ENCODE data around the gene FAM184B.
A peak's percentile ranks its signal among the peaks of the same experiment; 100 is the strongest.

FAM184B gene

GRCh38 chr4:17781300-17782287 is at the start of gene FAM184B:
TSS of gene FAM184B (minus strand) at chr4:17781621. CDS start at chr4:17781299, 322 bp downstream.
- no peak for DNase-seq

GRCh38 chr4:17823871-17824669 is 42.6 kb upstream of the FAM184B start:
- DNase-seq, result no peak

DNA sequence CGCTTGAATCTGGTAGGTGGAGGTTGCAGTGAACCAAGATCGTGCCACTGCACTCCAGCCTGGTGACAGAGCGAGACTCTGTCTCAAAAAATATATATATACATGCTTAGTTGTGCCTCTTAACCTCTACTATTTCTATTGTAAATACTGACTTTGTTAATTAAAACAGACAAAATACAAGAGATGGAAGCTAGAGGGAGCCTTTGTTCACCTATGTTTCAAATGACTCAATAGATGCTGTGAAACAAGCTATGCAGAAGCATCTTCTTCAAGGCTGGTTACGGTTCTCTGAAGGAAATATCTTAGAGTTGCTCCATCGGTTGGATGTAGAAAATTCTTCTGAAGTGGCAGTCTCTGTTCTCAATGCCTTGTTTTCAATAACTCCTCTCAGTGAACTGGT is 35.6 kb upstream of the FAM184B start:
- peak; percentile 44 for DNase-seq

- no peak for DNase-seq
Measured at GRCh38 chr4:17816142-17816541, 34.7 kb upstream of the FAM184B start.

DNA sequence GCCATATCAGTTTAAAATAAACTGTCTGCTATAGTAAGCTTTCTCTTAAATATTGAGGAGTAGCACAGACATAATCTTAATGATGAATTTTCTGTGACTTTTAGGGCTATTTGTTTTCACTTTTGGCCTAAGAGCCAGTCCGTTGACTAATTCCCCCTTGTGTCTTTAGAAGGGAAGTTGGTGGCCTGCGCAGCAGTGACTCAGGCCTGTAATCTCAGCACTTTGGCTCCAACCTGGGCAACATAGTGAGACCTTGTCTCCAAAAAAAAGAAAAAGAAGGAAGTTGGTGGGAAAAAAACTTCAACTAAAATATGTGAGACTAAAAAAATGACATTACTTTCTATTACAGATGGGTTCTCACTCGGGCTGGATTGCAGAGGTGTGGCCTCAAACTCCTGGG is 32.7 kb upstream of the FAM184B start:
- no peak for DNase-seq

GRCh38 chr4:17812801-17813200 is 31.4 kb upstream of the FAM184B start:
- DNase-seq, result no peak

- DNase-seq, result no peak
Measured at GRCh38 chr4:17812125-17812524, 30.7 kb upstream of the FAM184B start.

- DNase-seq, result peak; percentile 40
Measured at GRCh38 chr4:17811078-17811603, 29.7 kb upstream of the FAM184B start.

DNA sequence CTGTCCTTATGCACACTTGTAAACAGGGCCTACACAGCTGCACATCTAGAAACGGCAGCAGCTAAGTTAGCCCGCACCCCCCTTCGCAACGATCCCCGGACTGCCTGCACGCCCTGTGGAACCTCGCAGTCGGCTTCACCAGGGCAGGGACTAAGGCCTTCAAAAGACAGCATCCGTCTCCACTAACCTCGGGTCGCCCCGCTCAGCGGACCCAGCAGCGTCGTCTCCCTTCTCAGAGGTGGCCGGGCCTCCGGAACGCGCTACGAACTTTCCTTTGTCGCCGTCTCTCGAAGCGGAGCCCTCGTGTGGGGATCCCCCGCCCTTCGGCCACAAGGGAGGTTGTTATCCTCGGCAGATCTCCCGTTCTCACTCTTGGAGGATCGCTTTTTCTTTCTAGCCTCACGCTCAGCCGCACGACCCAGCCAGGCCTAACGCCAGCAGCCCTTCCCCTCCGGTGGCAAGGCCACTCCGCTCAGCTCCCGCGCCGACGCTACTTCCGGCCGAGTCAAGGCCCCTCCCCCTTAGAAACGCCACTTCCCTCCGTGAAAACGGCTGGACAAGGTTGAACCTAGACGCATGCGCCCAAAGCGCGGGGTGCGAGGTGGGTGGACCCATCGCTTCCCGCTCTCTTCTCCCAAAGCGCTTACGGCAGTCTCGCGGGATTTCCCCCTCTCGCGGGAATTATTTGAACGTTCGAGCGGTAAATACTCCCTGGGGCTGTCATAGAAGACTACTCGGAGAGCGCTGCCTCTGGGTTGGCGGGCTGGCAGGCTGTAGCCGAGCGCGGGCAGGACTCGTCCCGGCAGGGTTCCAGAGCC is 29.0 kb upstream of the FAM184B start, which contains the start of the genes DCAF16 and NCAPG:
Gene DCAF16, minus strand, starts transcription at position 498 of the 818 bp plus-strand sequence. CDS start 6,616 bp downstream, outside the sequence.
Gene NCAPG, plus strand, starts transcription at position 720 of the 818 bp plus-strand sequence. CDS start 99 bp downstream, outside the sequence.
- peak; percentile 100 for DNase-seq

- no peak for DNase-seq
Measured at GRCh38 chr4:17809667-17810066, 28.2 kb upstream of the FAM184B start.

DNA sequence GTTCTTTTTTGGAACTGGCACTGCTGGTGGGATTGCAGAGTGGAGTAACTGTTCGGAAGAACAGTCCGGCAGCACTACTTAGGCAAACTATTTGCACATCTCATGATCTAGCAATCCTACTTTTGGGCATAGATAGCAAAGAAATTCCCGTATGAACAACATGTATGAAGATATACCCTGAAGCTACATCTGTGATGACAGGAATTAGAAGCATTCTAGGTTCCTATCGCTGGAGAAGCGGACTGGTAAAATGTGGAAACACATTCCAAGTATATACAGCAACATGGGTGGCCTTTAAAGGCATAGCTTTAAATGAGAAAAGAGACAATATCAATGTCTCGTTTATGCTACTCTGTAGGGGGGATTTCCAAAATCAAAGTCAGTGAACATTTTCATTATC is 26.0 kb upstream of the FAM184B start:
- DNase-seq, result no peak

DNA sequence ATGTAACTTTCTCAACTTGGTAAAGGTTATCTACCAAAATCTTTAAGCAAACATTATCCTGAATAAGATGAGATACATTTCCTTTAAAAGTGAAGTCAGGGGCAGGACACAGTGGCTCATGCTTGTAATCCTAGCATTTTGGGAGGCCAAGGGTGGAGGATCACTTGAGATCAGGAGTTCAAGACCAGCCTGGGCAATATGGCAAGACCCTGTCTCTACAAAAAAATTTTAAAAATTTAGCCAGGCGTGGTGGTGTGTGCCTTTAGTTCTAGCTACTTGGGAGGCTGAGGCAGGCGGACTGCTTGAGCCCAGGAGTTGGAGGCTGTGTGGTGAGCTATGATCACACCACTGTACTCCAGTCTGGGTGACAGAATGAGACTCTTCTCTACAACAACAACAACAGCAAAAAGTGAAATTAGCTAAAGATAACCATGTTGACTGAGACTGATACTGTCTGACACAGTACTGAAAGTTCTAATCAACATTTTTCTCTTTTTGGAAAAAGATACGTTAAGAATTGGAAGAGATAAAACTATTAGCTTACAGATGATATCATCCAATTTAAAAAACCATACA is 24.2 kb upstream of the FAM184B start:
- DNase-seq, result peak; percentile 55

DNA sequence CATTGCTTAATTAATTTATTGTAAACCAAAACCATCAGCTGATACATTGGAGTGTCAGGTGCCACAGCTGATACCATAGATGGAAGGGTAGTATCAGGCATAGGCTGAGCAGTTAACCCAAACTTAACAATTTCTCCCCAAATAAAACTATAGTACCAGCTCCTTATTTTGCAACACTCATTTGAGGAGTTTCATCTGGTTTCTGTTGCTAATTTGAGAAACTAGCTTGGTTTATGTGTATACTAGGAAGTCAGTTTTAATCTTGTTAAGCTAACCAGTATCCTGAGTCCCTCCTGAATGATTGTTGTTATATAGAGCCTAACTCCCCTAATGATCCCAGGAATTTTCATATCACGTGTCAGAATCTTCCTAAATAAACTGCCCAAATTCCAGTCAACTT is 16.4 kb upstream of the FAM184B start:
- peak; percentile 27 for DNase-seq

GRCh38 chr4:17794730-17795129 is 13.3 kb upstream of the FAM184B start:
- DNase-seq, result no peak

DNA sequence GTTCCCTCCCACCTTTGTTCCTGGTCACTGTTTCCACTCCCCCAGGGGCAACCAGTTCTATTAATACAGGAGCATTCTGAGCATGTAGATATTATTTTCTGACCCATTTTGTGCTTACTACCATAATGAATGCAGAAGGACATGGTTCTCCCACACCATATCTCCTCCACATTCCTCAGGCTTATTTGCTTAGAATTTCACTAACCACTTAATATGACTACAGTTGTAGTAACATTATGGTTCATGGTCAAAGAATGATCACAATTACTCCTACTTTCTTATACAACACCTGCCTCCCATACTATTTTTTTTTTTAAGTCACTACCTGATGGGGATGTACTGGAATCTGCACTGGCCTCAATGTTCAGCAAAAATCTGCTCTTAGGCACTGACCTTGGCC is 7.5 kb upstream of the FAM184B start:
- DNase-seq, result no peak

DNA sequence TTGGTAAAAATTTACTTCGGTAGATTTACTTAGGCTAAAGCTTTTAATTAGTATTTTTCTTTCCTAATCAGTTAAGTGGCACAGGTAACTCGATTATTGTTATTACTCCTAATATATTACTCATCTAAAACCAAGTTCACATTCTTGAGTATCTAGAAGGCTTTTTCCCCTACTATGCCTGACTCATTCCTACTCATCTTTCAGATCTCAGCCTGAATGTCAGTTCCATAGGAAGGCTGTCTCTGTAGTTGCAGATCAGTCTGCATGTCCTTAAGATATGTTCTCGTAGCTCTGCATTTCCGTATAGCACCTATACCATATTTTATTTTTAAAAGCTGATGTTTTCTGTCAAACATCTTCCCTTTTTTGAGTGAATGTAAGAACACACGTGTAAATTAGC is 5.9 kb upstream of the FAM184B start:
- no peak for DNase-seq

DNA sequence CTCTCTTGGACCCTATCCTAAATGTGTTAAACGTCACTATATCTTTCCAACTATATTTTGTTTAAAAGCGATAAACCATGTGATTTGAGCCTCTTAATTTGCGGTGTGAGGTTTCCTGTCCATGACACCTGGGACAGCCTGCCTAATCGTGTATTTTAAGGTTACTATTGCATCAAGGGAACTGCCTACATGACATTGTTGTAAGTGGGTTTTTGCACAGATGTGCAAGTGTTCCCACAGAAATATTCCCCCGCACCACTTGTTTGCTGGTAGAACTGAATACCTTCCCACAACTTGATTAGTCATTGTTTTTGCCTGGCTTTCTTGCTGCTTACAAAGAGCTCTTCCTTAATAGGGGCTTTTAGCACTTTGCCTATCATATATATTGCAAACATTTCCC is 5.1 kb upstream of the FAM184B start:
- no peak for DNase-seq

DNA sequence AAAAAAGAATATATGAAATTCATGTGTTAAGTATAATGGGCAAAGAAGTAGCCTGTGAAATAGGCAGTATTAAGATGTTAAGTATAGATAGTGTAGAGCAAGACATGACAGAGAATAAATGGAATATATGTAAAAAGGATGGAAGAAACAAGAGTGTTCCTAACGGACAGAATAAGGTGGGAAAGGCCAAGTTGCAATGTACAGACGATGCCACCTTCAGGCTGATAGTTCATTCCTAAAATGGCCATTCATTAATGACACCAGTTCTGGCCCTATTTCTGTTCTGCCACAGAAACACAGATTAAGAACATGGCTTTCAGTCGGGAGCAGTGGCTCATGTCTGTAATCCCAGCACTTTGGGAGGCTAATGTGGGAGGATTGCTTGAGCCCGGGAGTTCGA is 4.4 kb upstream of the FAM184B start:
- no peak for DNase-seq

DNA sequence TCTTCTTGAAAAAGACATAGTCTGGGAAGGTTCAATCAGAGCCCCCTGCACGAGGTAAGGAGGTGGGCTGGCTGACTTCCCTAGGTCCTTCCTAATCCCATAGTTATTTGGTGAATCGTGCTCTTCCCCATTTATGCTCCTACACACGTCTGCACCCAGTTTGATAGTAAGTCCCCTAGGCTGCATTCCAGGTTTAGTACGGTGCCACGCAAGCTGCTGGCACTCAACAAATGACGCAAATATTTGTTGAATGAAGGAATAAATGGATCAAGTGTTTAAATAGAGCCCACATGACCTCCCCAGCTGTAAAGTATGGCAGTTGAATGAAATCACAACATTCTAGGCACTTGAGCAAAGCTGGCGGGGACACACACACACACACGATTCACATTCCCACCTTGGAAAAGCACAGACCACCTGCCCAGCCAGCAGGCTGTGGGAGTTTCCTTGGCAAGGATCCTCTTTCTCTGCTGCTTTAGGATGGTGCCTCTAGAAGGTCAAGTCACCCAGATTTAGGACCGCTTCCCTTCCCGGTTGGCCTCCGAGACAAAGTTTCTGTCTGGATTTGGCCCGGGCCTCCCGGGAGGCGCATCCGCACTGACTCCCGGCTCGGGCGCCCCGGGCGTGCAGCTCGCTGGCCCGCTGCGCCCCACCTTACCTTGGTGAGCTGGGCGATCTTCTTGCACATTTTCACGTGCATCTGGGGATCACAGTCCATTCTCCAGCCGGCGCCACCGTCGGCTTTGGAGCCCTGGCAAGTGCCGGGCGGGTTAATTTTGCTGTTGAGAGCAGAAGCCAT is 721 bp downstream of the FAM184B start:
- no peak for DNase-seq

DNA sequence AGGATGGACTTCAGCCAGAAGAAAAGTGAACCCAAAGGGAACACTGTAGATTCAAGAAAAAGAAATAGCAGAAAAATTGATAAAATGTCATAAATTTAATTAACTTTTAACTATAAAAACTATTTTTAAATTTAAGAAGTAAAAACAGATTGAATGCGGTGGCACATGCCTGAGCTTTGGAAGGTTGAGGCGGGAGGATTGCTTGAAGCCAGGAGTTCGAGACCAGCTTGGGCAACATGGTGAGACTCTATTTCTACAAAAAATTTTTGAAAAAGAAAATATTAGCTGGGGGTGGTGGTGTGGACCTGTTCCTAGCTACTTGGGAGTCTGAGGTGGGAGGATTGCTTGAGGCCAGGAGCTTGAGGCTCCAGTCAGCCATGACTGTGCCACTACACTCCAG is 3.0 kb downstream of the FAM184B start:
- DNase-seq, result no peak

- DNase-seq, result no peak
Measured at GRCh38 chr4:17773135-17773698, 8.2 kb downstream of the FAM184B start.

Measured in activated CD4-positive, alpha-beta T cell treated with anti-CD3 and anti-CD28 coated beads, Interleukin-10, Interleukin-2, amounts not matched to agents 100 ng/mL and 50 ng/mL, durations not matched to agents 16 hours and 8 hours (primary cell).